Hematopoietic multipotent progenitor cell treated with erythropoietin and hydrocortisone succinate and interleukin-3 and kit ligand, for 15 days (in vitro differentiated cells): ENCODE measurements around the gene MYO1D.
A peak's percentile ranks its signal among the peaks of the same experiment; 100 is the strongest.
"Not testable (repeated sequence)": the region's sequence is repeated elsewhere in the genome, so short reads cannot be mapped to it uniquely, and the experiment has no call there.

Experiments
- DNase-seq: peaks from one replicate; pipeline ENCODE4 v3.0.0-alpha.2; 2015; ENCODE audit warnings: low spot score

Gene MYO1D

DNA sequence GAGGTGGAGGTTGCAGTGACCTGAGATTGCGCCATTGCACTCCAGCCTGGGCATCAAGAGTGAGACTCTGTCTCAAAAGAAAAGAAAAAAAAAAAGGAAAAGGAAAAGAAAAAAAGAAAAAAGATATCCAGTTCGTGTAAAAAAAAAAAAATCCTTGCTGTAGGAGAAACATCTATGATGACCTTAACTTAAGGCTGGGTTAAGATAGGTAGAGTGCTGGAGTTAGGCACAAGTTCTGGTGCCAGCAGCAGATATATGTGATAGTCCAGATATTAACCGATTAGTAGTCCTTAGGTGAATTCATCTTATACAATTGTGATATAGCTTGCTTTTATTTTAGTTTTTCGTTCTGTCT, 415.4 kb downstream of the MYO1D start:
- no peak for DNase-seq

GRCh38 chr17:32460054-32460453, 416.9 kb downstream of the MYO1D start:
- DNase-seq = no peak

DNA sequence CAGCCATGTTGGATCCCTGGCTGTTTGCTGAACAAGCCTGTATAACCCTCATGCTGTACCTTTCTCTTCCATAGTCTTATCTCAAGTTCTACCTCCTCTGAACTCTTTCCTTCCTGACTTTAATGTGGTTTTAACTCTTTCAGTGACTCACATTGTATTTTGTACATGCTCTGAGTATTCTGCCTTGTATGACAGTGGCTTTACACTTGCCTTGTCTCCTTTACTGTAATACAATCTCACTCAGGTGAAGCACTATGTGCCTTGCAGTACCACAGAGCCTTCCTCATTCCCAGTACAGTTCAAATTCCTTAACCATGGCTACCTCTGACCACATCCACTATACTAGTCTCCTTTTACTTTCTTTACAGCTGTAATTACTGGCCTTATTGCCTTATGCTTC, 418.6 kb downstream of the MYO1D start:
- no peak for DNase-seq

- no peak for DNase-seq
Measured at GRCh38 chr17:32453370-32453769, 423.6 kb downstream of the MYO1D start.

DNA sequence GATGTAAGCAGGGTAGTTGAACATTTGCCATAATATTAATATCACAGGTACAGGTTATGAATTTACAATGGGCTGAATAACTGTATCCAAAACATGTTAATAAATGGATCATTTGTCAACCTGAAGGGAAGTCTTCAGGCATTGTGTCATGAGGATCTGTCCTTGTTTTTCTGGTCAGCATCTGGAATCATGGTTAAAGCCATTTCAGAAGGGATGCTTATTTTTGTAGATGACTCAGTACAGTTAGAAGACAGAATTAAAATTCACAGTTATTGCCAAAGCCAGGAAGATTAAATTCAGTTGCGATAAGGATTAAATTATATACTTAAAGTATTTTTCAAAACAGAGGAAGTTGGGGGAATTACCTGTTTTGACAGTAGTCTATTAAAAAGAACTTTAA, 424.6 kb downstream of the MYO1D start:
- no peak for DNase-seq

GRCh38 chr17:32451879-32452278, 425.0 kb downstream of the MYO1D start:
- DNase-seq = no peak

DNA sequence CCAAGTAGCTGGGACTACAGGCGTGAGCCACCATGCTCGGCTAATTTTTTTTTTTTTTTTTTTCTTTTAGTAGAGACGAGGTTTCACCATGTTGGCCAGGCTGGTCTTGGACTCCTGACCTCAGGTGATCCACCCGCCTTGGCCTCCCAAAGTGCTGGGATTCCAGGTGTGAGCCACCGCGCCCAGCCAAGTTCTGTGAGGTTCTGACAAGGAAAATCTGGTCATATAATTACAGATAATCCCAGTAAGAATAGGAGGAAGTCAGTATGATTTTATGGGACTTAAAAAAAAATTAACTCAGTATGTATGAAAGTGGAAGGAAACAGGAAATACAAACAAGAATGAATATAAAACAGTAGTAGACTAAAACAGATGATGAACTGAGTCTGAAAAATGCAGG, 426.5 kb downstream of the MYO1D start:
- DNase-seq = not testable (repeated sequence)

- no peak for DNase-seq
Measured at GRCh38 chr17:32449963-32450362, 427.0 kb downstream of the MYO1D start.

DNA sequence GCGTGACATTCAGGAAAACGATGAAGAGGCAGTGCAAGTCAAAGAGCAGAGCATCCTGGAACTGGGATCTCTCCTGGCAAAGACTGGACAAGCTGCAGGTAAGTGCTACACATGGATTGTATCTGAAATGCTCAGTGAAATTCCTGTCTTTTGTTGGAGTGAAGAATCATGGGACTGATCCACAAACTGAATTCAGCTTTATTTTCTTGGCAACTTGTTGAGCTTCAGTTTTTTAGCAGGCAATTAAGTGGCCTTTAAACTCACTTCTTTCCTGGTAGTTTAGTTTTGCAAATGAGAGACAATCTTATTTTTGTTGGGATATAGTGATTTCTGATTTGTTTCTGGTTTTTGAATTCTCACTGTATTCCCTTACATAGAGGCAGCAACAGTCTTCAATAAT, 430.0 kb downstream of the MYO1D start:
- no peak for DNase-seq

DNA sequence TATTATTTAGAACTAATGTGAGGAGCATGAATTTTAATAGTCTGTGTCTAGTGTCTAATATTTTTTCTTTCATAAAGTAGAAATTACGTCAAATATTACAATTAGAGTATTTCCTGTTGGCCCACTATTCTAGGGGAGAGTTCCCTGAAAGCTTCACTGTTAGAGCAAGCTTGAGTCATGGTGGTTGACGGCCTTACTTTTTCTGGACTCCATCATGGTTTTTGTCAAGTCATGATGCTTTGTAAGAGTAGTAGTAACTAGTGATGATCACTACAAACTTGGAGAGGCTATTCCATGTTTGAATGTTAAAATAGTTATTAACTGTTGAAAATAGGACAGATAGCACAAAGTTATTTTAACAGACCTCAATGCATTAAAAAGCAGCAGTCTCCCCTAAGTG, 431.0 kb downstream of the MYO1D start:
- DNase-seq = peak; percentile 57

DNA sequence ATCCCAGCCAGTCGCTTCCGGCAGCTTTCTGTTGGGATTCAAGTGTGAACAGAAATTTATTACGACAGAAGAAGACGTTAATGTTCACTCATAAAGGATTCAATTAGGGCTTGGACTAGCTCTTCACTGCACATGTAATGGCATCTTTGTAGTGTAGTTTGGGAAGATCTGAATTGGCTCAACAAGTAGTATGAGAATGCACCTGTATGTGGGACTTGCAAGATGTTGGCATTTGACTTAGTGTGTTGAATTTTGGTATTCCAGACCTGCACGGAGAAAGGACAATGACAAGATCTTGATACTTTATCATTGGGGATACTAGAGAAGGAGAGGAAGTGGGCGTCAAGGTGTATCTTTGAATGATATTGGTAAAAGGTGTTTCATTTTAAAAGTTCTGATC, 431.4 kb downstream of the MYO1D start:
- DNase-seq = no peak

- peak; percentile 38 for DNase-seq
Measured at GRCh38 chr17:32445074-32445415, 431.9 kb downstream of the MYO1D start.

- DNase-seq = peak; percentile 94
Measured at GRCh38 chr17:32444301-32445073, 432.4 kb downstream of the MYO1D start, which contains the start of gene PSMD11. Gene PSMD11, plus strand, starts transcription at chr17:32444510. Its CDS starts 14 bp downstream, at chr17:32444524.

GRCh38 chr17:32443827-32444300, 433.1 kb downstream of the MYO1D start:
- no peak for DNase-seq
